Caki2 (cell line): ENCODE data around the gene CEP152. TPM values are rescaled to one million over a fixed set of nuclear protein-coding genes. Genes with fewer than 3 reads are reported as not detected.

Experiments used
- DNase-seq: peaks from one replicate; pipeline ENCODE4 v3.0.0-alpha.2; 2015; ENCODE audit warnings: low read depth
- in situ Hi-C: cut with HindIII; loops from 2 replicates; pipeline ENCODE4 v1.10.0; 2016; ENCODE audit warnings: low sequenced_read_pairs, low pct_unique_long_range_greater_than_20kb, mixed read lengths
- total RNA-seq: library from RNA; depleted of rRNA; stranded (reverse); fragments of >200 nt; shearing (Covaris generic); gene quantifications from 2 replicates; pipeline ENCODE4 v1.2.3, GENCODE V29; 2014; ENCODE audit warnings: low replicate concordance

The CEP152 gene
- total RNA-seq, 1 experiment from 2014 or later = 2.2 TPM

- in situ Hi-C loops = no loop called here
- DNase-seq = no peak
Observed at GRCh38 chr15:48721061-48721810, 89.6 kb downstream of the CEP152 start.

DNA sequence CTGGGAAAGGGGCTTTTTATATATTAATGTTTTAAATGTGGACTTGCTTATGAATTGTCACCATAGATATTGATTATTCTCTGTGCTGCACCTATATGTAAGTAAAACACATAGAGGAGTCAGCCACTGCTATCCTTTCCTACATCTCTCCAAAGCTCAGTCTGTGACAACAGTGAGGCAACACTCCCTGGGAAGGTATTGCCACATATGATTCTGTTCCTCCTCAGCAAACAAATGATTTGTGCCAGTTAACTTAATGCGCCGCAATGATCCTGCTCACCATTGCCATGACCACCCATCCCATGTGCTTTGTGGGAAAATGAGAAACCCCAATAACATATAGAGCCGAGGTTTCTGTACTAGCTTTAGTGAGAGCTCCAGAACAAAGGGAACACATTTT lies 90.2 kb downstream of the CEP152 start:
- no peak for DNase-seq
- in situ Hi-C loops = no loop called here

DNA sequence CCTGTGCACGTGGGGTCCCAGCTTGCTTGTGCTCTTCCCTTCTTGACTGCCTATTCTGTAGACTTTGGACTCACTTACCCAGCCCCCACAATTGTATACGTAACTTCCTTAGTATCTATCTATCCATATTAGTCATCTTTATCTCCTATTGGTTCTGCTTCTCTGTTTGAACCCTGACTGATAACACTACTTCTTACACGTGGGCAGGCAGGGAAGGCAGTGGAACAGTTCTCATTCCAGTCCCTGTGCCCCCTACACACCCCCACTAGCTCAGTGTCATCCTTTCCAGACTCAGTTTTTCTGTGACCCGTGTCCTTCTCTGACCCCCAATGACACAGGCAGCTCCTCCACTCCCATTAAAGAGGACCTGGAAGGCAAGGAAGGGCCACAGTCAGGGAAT lies 91.2 kb downstream of the CEP152 start:
- DNase-seq = no peak
- in situ Hi-C loops = no loop called here

GRCh38 chr15:48718646-48719045 lies 92.2 kb downstream of the CEP152 start:
- in situ Hi-C loops = no loop called here
- DNase-seq = no peak

- in situ Hi-C loops = no loop called here
- no peak for DNase-seq
Observed at GRCh38 chr15:48717458-48717857, 93.4 kb downstream of the CEP152 start.

GRCh38 chr15:48712546-48712945 lies 98.3 kb downstream of the CEP152 start:
- in situ Hi-C loops = no loop called here
- no peak for DNase-seq

DNA sequence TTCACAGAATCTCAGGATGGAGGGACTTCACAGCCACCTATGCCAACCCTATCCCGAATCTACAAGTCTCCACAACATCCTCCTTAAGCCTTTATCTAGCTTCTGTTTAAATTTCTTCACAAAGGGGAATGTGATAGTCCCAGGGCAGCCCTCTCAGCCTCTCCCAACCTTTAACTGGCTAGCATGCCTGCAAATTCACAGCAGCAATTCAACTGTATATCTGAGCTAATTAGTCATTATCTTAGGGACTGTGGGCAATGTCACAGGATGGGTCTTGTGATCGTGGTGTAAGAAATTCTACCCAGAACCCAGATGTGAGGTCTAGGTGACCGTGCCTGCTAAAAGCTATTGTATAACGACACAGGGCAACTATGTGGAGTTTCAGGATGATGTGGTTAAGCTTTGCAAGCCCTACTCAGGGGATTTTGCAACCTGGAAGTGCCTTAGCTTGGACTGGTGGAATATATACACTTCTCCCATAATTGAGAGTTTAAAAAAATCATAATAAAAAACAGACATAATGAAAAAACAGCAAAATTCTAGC lies 99.8 kb downstream of the CEP152 start:
- in situ Hi-C loops = no loop called here
- DNase-seq = no peak

GRCh38 chr15:48708641-48709040 lies 102.2 kb downstream of the CEP152 start:
- in situ Hi-C loops = no loop called here
- DNase-seq = no peak

DNA sequence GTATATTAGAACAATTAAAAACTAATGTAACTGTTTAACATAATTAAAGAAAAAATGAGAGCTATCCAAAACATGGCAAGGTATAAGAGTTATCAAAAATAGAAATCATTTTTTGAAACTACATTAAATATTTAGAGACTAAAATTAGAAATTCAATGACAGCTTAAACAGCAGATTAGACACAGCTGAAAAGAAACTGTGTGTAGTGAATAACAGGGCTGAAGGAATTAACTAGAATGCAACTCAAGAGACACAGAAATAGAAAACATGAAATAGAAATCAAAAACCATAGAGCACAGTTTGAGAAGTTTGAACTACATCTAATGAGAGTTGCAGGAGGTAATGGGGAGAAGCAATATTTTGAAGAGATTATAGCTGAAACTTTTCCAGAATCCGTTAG lies 105.5 kb downstream of the CEP152 start:
- no peak for DNase-seq
- in situ Hi-C loops = no loop called here

DNA sequence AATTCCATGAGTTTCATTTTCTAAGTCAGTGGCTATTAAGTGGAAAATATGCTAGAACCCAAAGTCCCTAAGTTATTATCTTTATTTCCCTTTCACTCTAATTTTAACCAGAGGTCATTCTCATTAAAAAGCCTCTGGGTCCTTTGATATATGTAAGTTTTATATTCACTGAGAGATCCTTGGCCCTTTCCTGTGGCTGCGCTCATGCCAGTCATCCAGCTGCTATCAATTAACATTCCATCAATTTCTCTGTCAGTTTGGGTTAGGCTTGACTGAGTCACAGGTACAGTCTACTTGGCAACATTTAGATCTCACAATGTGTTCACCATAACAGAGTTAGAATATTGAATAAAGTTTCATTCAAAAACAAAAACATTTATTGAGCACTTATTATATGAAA lies 107.3 kb downstream of the CEP152 start:
- DNase-seq = no peak
- in situ Hi-C loops = no loop called here

GRCh38 chr15:48702569-48703236 lies 108.2 kb downstream of the CEP152 start:
- in situ Hi-C loops = no loop called here
- no peak for DNase-seq

DNA sequence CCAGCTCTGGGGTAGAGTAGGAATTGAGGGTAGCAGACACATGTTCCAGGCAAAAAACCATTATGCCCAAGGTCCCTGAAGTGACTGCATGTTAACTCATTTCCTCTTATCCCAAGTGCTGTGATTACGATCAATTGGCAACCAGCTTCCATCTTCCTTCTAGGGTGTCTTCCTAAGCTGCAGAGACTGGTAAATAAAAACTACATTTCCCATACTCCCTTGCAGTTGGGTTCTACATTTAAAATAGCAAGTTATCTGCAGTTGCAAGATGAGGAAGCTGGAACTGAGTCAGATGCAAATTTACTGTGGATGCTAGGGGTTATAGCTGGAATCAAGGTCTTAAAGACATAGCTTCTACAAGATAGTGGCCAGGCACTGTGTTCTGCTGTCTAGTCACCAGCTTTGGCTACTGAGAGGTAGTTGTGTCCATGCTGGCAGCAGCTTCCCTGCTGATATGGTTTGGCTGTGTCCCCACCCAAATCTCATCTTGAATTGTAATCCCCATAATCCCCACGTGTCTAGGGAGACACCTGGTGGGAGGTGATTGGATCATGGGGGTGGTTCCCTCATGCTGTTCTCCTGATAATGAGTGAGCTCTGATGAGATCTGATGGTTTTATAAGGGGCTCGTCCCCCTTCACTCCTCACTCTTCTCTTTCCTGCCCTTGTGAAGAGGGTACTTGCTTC lies 114.1 kb downstream of the CEP152 start:
- in situ Hi-C loops = no loop called here
- DNase-seq = no peak

DNA sequence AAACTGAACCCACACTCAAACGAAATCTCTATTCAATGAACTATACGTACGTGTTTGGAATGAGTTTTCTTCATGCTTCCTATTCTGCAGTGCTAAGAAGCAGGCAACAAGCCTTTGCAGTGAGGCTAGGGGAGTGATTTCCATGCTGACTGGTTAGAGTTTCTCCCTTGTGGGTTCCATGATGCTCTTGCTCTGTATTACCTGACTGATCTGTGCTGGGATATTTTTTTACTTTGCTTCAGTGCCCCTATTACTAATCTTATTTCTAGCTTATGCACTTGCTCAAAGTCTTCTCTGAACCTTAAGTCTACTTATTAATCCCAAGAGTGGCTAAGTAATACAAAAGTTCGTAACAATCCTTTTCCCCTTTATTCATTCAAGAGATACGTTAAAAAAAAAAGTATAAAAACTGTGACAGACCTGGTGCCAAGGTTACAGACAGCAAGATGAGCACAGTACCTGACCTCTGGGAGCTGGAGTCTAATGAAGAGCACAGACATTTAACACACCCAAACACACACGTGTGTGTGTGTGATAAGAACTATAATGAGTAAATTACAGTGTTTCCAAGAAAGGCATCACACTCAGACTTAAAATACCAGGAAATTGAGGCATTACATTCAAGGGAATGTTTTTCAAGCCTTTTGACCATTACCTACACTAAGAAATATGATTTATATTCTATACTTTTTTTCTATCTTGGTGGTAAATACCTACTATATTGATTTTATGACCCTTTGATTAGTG lies 114.9 kb downstream of the CEP152 start:
- DNase-seq = no peak
- in situ Hi-C loops = no loop called here

DNA sequence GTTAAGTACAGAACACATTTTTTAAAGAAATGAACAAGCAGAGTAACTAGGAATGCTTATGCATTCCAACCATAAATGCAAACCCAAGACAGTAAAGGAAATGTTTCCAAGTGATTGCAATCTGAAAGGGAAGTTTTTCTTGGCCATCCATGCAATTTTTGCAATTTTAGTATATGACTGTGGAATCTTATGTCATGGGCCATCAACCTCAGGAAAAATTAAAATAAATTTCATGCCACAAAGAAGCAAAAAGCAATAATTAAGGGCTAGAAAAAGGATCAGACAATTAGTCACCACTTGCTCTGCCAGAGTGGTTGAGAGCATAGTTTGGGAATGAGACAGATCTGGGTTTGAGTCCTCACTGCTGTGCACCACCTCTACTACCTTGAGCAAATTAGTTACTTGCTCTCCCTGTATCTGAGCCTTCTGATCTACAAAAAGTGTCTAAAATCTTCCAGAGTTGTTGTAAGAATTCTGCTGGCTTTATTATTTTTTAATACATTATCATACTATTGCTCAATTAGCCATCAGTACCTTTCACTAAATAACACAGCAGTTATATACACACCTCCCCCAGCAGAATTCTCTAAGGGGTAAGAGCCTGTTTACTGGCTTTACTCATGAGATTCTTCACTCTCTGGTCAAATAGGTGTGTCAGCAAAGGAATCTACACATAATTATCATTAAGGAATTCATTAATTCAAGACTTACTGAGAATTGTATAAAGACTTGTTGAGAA lies 115.6 kb downstream of the CEP152 start:
- in situ Hi-C loops = no loop called here

GRCh38 chr15:48693484-48693883 lies 117.4 kb downstream of the CEP152 start:
- in situ Hi-C loops = no loop called here
- DNase-seq = no peak

More for the DNA sequence above, 115.6 kb downstream of the CEP152 start:
- peak; percentile 35 for DNase-seq

- no peak for DNase-seq
- in situ Hi-C loops = no loop called here
Observed at GRCh38 chr15:48688493-48688892, 122.4 kb downstream of the CEP152 start.
